ENCODE measurements around the gene SLC1A3.

The SLC1A3 gene

GRCh38 chr5:36722900-36723299 is 116.5 kb downstream of the SLC1A3 start:
- DNase-seq = no peak

DNA sequence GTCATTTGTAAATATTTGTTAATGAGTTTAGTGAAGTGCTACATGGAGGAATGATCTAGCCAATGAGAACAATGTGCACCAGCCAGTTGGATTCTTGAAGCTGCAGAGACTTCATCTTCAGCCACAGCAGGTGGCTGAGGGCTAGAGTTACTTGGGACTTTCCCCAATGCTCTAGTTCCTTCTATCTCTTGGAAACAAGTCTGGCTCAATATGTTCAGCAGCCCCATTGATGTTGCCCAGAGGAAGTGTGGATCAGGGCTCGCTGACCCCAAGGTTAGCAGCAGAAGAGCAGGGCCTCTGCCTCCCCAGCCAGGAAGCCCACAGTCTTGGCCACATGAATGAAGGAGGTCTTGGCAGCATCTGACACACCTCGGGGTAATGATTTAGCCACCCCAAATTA is 117.5 kb downstream of the SLC1A3 start:
- DNase-seq = no peak

DNA sequence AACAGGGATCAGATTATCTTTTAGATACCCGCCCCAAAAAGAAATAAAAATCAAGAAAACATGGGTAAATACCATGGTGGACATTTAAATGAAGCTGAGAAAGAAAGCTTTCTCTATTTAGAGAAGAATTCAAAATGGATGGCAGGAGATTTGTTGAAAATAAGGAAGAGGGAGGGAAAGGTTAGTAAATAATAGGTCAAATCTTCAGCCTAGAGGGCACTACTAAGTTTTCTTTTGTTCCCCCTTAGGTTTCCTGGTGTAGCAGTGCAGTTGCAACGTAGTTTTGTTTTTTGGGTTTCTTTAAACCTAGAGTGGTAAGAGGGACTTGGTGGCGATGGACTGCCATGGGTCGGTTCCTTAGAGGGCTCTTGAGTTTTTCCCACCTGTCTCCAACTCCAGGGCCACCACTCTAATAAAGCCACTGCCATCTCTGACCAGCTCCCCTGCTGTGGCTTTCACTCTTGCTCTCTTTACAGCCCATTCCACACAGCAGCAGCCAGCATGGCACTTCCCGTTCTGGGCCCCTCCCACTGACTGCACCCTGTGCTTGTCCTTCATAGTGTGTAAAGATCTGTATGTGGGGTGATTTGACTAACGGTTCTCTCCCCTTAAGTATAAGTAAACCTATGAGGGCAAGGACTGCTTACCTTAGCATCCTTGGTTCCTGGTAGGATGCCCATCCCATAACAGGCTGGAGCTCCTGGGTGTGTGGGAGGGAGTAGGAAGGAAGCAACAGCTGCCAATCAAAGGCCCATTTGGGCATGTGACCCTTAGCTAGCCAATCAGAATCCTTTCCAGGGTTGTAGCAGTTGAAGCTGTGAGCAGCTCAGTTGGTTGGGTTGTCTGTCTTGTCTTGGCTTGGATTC is 118.3 kb downstream of the SLC1A3 start:
- no peak for DNase-seq

- no peak for DNase-seq
Observed at GRCh38 chr5:36726317-36726716, 119.9 kb downstream of the SLC1A3 start.

GRCh38 chr5:36726767-36727166 is 120.4 kb downstream of the SLC1A3 start:
- DNase-seq = no peak

DNA sequence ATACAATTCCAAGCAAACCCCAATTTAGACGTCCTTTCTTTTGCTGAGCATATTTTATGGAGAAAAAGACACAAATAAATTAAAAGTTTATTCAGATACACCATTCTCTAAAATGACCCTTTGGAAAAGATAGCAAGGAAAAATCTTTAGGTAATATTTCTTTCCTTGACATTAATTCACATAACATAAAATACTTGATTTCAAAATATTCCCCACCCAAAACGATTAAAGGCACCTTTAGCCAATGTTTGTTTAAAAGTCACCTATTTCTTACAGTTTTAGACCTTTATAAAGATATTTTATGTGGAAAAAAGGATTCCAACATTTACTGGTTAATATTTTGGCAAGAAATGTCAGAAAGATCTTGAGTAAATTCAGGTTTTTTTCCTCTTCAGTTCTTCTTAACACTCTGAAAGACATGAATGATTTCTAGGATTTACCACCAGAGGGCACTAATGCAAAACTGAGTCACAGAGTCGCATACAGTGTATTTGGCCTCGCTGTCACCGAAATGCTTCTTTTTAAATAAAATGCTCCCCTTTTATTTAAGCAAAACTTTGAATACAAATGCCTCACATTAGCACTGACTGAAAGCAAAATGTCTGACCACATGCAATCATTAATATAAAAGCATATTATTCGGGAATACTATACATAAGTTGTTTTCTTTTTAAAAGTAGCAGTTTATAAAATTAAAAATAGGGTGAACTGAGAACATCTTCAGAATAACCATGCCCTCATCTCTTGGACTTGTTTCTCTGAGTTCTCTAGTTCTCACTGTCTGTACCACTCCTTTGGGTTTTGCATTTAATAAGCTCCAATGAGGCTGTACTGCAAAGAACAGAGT is 122.5 kb downstream of the SLC1A3 start:
- DNase-seq = no peak

DNA sequence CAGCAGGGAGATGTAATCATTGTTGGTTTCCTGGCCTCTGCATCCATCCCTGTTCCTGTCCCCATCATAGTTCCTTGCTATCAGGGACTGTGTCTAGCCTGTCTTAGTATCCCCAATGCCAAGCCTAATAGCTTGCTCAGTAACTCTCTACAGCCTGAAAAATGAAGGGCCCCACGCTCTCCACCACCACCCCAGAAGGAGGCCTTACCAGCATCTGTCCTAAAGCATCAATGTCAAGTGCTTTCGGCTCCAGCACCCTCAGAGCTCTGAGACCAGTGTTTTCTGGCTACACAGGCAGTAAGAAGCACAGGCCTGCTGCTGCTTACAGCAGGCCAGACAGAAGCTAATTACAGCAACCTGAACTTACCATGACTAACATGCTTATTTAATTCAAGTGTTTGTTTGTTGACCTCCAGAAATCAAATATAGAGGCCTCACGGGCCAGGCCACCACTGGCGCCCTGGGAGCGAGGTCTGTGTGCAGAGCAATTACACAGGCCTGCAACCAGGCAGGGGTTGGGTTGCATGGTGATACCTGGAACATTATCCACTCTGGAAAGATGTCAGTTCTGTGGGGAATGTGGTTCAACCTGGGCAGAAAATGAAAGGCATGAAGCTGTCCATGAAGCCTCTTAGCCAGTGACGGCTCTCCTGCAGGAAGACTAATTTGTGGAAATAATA is 124.3 kb downstream of the SLC1A3 start:
- DNase-seq = no peak

- no peak for DNase-seq
Observed at GRCh38 chr5:36733183-36733582, 126.8 kb downstream of the SLC1A3 start.

DNA sequence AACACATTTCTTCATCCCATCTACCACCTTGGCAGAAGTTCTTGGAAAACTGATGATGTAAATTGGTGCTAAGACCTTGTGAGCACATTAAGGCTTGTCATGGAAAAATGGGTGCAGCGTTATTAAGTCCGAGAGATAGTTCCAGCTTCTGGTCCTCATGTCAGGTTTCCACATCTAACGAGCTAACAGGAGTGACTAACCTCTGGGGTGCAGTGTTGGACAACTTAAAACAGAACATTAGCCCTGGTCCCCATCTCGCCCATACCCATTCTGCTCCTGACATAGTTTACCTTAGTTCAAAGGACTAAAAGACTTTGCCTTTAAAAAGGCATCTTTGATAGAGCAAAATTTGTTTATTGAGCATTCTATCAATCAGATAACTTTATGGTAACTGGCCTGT is 128.0 kb downstream of the SLC1A3 start:
- no peak for DNase-seq

GRCh38 chr5:36735891-36736290 is 129.5 kb downstream of the SLC1A3 start:
- no peak for DNase-seq
